Measurements from ENCODE around the gene IL23A. TPM values are rescaled to one million over a fixed set of nuclear protein-coding genes. Genes with fewer than 3 reads are reported as not detected.

The IL23A gene
- total and polyA plus RNA-seq, 2 of the 13 experiments (the other 11 are each of a cell fraction or from before 2014, with no cell fraction given), result 0.33 to 0.35 TPM

GRCh38 chr12:56359851-56360767 is 21.4 kb downstream of the IL23A start, which contains the start of gene STAT2 (continued):
- TF ChIP-seq KMT2B (CRISPR knock-in tag; IDR thresholded peaks at IDR 0.05) (peak; percentile 86), CEBPG (CRISPR knock-in tag; IDR thresholded peaks at IDR 0.05) (0 out of 2 replicates have a peak, but pooled peaks have one; percentile 17), ZNF614 (CRISPR knock-in tag; IDR thresholded peaks at IDR 0.05; ENCODE audit: borderline replicate concordance) (peak; percentile 44; the same call in 1 of the 2 replicates), ZNF253 (CRISPR knock-in tag; IDR thresholded peaks at IDR 0.05; ENCODE audit: borderline replicate concordance) (no peak), ZFP91 (CRISPR knock-in tag; IDR thresholded peaks at IDR 0.05; ENCODE audit: borderline replicate concordance) (peak; percentile 71; the same call in 1 of the 2 replicates), CREM (IDR thresholded peaks at IDR 0.05) (peak; percentile 79), CREM (CRISPR knock-in tag; IDR thresholded peaks at IDR 0.05) (no peak), ZNF574 (CRISPR knock-in tag; IDR thresholded peaks at IDR 0.05) (peak; percentile 54; the same call in 1 of the 2 replicates), SIN3A (IDR thresholded peaks at IDR 0.05; ENCODE audit: borderline replicate concordance, low read depth, low read length) (peak; percentile 77; the same call in 1 of the 2 replicates), BHLHE40 (IDR thresholded peaks at IDR 0.05; ENCODE audit: low read length) (peak; percentile 63), YEATS2 (CRISPR knock-in tag; IDR thresholded peaks at IDR 0.05; ENCODE audit: borderline replicate concordance) (peak; percentile 48; the same call in 1 of the 2 replicates), ELF3 (CRISPR knock-in tag; IDR thresholded peaks at IDR 0.05) (peak; percentile 45; the same call in 1 of the 2 replicates), STAT5B (CRISPR knock-in tag; IDR thresholded peaks at IDR 0.05) (no peak), FOXP4 (CRISPR knock-in tag; IDR thresholded peaks at IDR 0.05) (peak; percentile 54; the same call in 1 of the 2 replicates), GATA4 (IDR thresholded peaks at IDR 0.05; ENCODE audit: borderline replicate concordance, low read depth) (peak; percentile 51; the same call in 1 of the 2 replicates), PRDM10 (CRISPR knock-in tag; IDR thresholded peaks at IDR 0.05; ENCODE audit: low read depth) (peak; percentile 95), IRF9 (CRISPR knock-in tag; IDR thresholded peaks at IDR 0.05; ENCODE audit: borderline replicate concordance) (peak; percentile 65; the same call in 1 of the 2 replicates)

Measured in HepG2 (cell line).